Coronary artery (tissue), 2 donors: ENCODE results near the gene SRP9.

Source experiments
- DNase-seq: peaks from one replicate; pipeline ENCODE4 v3.0.0-alpha.2; 2017; ENCODE audit warnings: low spot score
- H3K27ac ChIP-seq, 2 donors: fragments of 200-600 bp; sonication (generic); one replicate each; pipeline ENCODE4 v1.5.1; 2016 to 2019
- H3K4me3 ChIP-seq: fragments of 200-600 bp; sonication (generic); 2 replicates; pipeline ENCODE4 v1.5.1; 2016; ENCODE audit warnings: mild to moderate bottlenecking, moderate library complexity
- TF ChIP-seq, protein P1 (sequence below): fragments of 200-600 bp; sonication (generic); IDR thresholded peaks from one replicate; pipeline ENCODE4 v1.5.1; 2019; ENCODE audit warnings: antibody characterized with exemption

The SRP9 gene

DNA sequence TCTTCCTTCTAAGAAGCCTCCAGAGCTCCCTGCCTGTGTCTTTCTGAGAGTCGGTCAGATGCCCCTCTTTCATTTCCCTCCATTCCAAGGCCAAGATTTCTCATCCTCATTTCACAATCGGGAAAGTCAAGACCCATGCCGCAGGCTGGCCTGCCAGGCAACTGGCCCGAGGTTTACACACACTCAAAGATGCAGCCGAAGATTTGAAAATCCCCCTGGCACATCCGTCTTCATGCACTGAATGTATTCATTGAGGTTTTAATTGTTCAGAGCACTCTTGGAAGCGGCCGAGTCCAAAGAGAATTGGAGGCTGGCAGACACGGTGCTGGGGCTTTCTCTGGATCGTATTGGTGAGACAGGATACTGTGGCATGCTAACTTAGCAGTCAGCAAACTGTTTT is 29.1 kb upstream of the SRP9 start:
- no peak for DNase-seq
- Histone ChIP-seq H3K27ac (no peak overlapping the region), H3K4me3 (no peak overlapping the region)
- TF ChIP-seq, protein P1, sequence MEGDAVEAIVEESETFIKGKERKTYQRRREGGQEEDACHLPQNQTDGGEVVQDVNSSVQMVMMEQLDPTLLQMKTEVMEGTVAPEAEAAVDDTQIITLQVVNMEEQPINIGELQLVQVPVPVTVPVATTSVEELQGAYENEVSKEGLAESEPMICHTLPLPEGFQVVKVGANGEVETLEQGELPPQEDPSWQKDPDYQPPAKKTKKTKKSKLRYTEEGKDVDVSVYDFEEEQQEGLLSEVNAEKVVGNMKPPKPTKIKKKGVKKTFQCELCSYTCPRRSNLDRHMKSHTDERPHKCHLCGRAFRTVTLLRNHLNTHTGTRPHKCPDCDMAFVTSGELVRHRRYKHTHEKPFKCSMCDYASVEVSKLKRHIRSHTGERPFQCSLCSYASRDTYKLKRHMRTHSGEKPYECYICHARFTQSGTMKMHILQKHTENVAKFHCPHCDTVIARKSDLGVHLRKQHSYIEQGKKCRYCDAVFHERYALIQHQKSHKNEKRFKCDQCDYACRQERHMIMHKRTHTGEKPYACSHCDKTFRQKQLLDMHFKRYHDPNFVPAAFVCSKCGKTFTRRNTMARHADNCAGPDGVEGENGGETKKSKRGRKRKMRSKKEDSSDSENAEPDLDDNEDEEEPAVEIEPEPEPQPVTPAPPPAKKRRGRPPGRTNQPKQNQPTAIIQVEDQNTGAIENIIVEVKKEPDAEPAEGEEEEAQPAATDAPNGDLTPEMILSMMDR: no peak

DNA sequence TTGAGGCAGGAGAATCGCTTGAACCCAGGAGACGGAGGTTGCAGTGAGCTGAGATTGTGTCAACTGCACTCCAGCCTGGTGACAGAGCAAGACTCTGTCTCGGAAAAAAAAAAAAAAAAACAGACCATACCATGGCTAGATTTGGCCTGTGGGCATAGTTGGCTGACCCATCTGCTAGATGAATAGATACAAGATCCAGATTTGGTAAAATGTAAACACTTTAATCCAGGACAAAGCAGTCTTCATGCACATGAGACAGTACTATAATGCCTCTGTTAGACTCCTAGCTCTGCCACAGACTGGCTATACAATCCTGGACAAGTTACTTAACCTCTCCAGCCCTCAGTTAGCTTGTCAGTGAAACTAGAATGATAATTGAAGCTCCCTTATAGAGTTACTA is 27.9 kb upstream of the SRP9 start:
- TF ChIP-seq, protein P1: no peak
- H3K4me3 ChIP-seq: no peak overlapping the region
- DNase-seq: no peak
- no peak overlapping the region for H3K27ac ChIP-seq

DNA sequence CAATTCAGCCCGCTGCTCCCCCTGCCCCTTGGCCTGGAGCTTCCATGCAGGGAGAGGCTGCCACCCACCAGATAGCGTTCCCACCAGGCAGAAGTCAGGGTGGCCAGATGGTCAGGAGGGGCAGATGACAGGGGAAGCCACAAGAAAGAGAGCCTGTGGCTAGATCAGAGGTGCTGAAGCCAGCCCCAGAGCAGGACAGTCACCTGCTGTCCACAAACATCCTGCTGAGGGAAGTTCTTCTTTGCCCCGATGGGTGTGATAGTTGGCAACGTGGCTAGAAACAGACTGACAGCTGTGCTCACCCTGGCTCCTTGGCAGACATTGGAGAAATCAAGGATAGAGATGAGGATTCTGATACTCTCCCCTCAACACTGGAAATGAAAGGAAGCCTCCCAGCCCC is 27.2 kb upstream of the SRP9 start:
- TF ChIP-seq, protein P1: no peak
- Histone ChIP-seq H3K4me3 (no peak overlapping the region), H3K27ac (no peak overlapping the region)
- no peak for DNase-seq

DNA sequence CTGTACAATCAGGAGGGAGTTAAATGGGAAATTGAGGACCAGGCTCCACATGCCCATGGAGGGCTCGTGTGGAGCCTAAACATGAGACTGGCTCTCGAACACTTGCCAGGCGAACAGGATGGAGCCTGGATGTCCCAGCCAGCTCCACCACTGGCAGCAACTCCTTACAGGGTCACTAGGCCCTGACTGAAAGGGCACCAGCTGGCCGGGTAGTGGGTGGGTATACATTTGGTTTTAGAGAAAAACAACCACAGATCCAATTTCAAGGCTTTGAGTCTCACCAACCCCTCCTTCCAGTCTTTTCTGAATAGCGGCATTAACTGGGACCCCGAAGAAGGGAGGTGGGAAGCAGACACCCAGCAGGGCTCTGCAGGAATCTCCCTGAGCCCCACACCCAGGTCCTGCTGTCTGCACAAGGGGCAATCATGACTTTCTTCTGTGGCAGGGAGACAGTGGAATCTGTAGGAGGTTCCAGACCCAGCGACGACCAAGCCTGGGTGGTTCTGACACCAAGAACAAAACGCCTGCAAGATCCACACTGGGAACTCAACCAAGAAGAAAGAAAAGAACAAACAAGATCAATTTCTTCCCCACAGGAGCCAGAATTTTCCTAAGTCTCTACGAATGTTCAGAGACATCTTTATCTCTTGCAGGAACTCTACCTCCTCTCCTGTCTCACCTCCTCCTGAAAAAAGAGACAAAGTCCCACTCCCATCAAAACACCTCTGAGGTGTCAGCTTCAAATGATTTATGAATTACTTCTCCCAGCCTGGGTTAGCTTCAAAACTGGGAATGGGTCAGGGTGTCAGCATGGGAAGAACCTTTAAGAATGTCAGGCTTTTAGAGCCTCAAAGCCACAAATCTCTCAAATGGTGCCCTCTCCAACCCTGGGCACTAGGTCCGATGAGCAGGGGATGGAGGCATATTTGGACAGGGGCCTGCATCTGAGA is 26.5 kb upstream of the SRP9 start:
- Histone ChIP-seq H3K27ac (no peak overlapping the region), H3K4me3 (no peak overlapping the region)
- TF ChIP-seq, protein P1: no peak
- DNase-seq: no peak

DNA sequence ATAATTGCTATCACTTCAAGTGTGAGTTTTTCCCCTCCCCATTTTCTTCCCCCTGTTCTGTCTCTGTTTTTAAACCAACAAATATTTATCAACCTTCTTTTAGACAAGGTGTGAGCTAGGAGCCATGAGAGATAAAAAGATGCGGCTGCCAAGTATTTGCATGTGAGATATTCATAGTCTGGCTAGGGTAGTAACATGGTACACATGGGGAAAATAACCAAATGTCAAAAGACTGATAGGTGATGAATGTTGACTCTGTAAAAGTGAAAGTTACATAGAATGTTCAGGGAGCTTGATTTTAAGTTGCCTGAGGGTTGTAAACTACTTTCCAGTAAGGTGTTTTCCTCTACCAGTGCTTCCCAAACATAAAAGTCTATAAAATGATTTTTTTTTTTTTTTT is 25.4 kb upstream of the SRP9 start:
- Histone ChIP-seq H3K4me3 (no peak overlapping the region), H3K27ac (no peak overlapping the region)
- TF ChIP-seq, protein P1: no peak
- DNase-seq: no peak

DNA sequence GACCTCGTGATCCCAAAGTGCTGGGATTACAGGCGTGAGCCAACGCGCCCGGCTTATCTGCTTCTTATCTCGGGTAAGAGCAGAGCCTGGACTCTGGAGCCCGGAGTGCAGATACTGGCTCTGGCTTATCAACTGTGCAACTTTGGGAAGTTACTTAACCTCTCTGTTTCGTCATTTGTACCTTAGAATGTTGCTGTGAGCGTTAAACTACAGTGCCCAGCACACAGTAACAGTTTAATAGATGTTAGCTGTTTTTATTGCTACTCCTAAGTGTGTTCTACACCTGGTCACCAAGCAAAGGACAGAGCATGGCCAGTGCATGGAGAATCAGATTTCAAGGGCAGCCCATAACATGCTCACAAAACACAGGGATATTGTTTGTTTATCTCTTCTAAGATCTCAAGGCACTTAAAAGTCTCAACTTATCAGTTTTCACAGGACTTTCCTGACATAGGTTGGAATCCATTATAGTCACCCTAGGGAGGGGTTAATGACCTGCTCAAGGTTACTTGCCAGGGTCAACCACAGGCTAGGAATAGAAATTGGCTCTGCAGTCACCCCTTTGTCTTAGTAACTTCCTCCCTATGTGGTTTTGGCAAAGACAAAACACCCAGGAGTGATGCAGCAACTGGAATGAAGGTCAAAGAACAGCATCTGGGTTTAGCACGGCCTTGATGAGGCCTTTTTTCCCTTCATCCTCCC is 22.5 kb upstream of the SRP9 start:
- TF ChIP-seq, protein P1: no peak
- no peak overlapping the region for H3K4me3 ChIP-seq
- H3K27ac ChIP-seq: peak overlapping the region; percentile 4 to 76
- no peak for DNase-seq
